ENCODE measurements around the gene ZSWIM1. TPM values are rescaled to one million over a fixed set of nuclear protein-coding genes. Genes with fewer than 3 reads are reported as not detected.

Gene ZSWIM1
- total RNA-seq, 2 donors from 2014 or later = 6.4 to 7.4 TPM

GRCh38 chr20:45841407-45842129 lies 39.5 kb upstream of the ZSWIM1 start:
- H3K9me3 ChIP-seq = no peaks in the 10 kb centered on the region
- no peak for TF ChIP-seq CTCF (IDR thresholded peaks at IDR 0.05)
- no peak overlapping the region for H3K4me3 ChIP-seq
- peaks cover 42% of the 10 kb centered on the region for H3K36me3 ChIP-seq
- no peaks in the 10 kb centered on the region for H3K27me3 ChIP-seq (replicated peaks; ENCODE audit: insufficient read depth)
- ATAC-seq (ENCODE audit: insufficient number of reproducible peaks, low FRiP score, low read depth) (no peak), DNase-seq (ENCODE audit: low spot score) (no peak)
- H3K4me1 ChIP-seq (ENCODE audit: control insufficient read depth in 1 of 2, low read depth in 2 of 2) = peaks cover 8 to 36% of the 10 kb centered on the region in 2 donors
- peak overlapping the region; percentile 34 to 55 for H3K27ac ChIP-seq

- peaks cover 40% of the 10 kb centered on the region for H3K36me3 ChIP-seq
- DNase-seq (ENCODE audit: low spot score) (no peak), ATAC-seq (ENCODE audit: insufficient number of reproducible peaks, low FRiP score, low read depth) (no peak)
- TF ChIP-seq CTCF (IDR thresholded peaks at IDR 0.05) = no peak
- H3K4me1 ChIP-seq (ENCODE audit: control insufficient read depth in 1 of 2, low read depth in 2 of 2) = peaks cover under 1 to 29% of the 10 kb centered on the region in 2 donors
- no peak overlapping the region for H3K4me3 ChIP-seq
- H3K27ac ChIP-seq = peak overlapping the region in 1 of 2 donors; percentile 6
- no peaks in the 10 kb centered on the region for H3K27me3 ChIP-seq (replicated peaks; ENCODE audit: insufficient read depth)
- no peaks in the 10 kb centered on the region for H3K9me3 ChIP-seq
Measured at GRCh38 chr20:45842169-45842812, 38.7 kb upstream of the ZSWIM1 start.

- H3K4me3 ChIP-seq = no peak overlapping the region
- H3K36me3 ChIP-seq = peaks cover 45% of the 10 kb centered on the region
- H3K27ac ChIP-seq = no peak overlapping the region
- H3K4me1 ChIP-seq (ENCODE audit: control insufficient read depth in 1 of 2, low read depth in 2 of 2) = peaks cover 0 to 21% of the 10 kb centered on the region in 2 donors
- ATAC-seq (ENCODE audit: insufficient number of reproducible peaks, low FRiP score, low read depth) = no peak
- H3K27me3 ChIP-seq (replicated peaks; ENCODE audit: insufficient read depth) = no peaks in the 10 kb centered on the region
- no peaks in the 10 kb centered on the region for H3K9me3 ChIP-seq
- DNase-seq (ENCODE audit: low spot score) = no peak
- no peak for TF ChIP-seq CTCF (IDR thresholded peaks at IDR 0.05)
Measured at GRCh38 chr20:45843506-45843905, 37.5 kb upstream of the ZSWIM1 start.

- TF ChIP-seq CTCF (IDR thresholded peaks at IDR 0.05) = no peak
- Histone ChIP-seq H3K4me1 (ENCODE audit: control insufficient read depth in 1 of 2, low read depth in 2 of 2) (peaks cover 0 to 19% of the 10 kb centered on the region in 2 donors), H3K27me3 (replicated peaks; ENCODE audit: insufficient read depth) (no peaks in the 10 kb centered on the region), H3K36me3 (peaks cover 45% of the 10 kb centered on the region), H3K27ac (no peak overlapping the region), H3K9me3 (no peaks in the 10 kb centered on the region), H3K4me3 (no peak overlapping the region)
- no peak for ATAC-seq (ENCODE audit: insufficient number of reproducible peaks, low FRiP score, low read depth)
- no peak for DNase-seq (ENCODE audit: low spot score)
Measured at GRCh38 chr20:45845452-45845851, 35.6 kb upstream of the ZSWIM1 start.

- DNase-seq (ENCODE audit: low spot score) = no peak
- ATAC-seq (ENCODE audit: insufficient number of reproducible peaks, low FRiP score, low read depth) = no peak
- Histone ChIP-seq H3K4me1 (ENCODE audit: control insufficient read depth in 1 of 2, low read depth in 2 of 2) (peaks cover 0 to 3% of the 10 kb centered on the region in 2 donors), H3K27ac (peak overlapping the region in 1 of 2 donors; percentile 8), H3K9me3 (no peaks in the 10 kb centered on the region), H3K36me3 (peaks cover 27% of the 10 kb centered on the region), H3K27me3 (replicated peaks; ENCODE audit: insufficient read depth) (no peaks in the 10 kb centered on the region), H3K4me3 (no peak overlapping the region)
- no peak for TF ChIP-seq CTCF (IDR thresholded peaks at IDR 0.05)
Measured at GRCh38 chr20:45848421-45848820, 32.6 kb upstream of the ZSWIM1 start.

All from thoracic aorta (tissue), 2 donors.